Erythroblast (primary cell): ENCODE data around the gene VPS52.

Source experiments
- GATA1 ChIP-seq: IDR thresholded peaks from 2 replicates; pipeline ENCODE4 v1.6.1; 2011; ENCODE audit warnings: low read depth, mild to moderate bottlenecking, control low read depth, low read length, moderate library complexity
- POLR2A ChIP-seq: IDR thresholded peaks from 2 replicates; pipeline ENCODE4 v1.6.1; 2011; ENCODE audit warnings: mild to moderate bottlenecking, low read length

GRCh38 chr6:33297406-33297955 is 25.8 kb upstream of the VPS52 start:
- TF ChIP-seq POLR2A (no peak), GATA1 (no peak)
